WTC11 (cell line): ENCODE results near the gene SIGMAR1.

Experiments used
- CBFB ChIP-seq: sonication (generic); formaldehyde crosslinking; IDR thresholded peaks from 2 replicates; pipeline ENCODE4 v1.8.1; 2022; ENCODE audit warnings: mild to moderate bottlenecking, low read depth, missing genetic modification reagents
- ELF4 ChIP-seq: sonication (generic); formaldehyde crosslinking; IDR thresholded peaks from 2 replicates; pipeline ENCODE4 v1.8.1; 2022; ENCODE audit warnings: low read depth, mild to moderate bottlenecking, moderate library complexity, missing genetic modification reagents
- NR1H2 ChIP-seq: sonication (generic); formaldehyde crosslinking; IDR thresholded peaks from 2 replicates; pipeline ENCODE4 v1.9.0; 2021; ENCODE audit warnings: mild to moderate bottlenecking, moderate library complexity, missing genetic modification reagents
- NR2C2 ChIP-seq: sonication (generic); formaldehyde crosslinking; IDR thresholded peaks from 2 replicates; pipeline ENCODE4 v1.8.0; 2022; ENCODE audit warnings: mild to moderate bottlenecking, missing genetic modification reagents
- NR3C1 ChIP-seq: sonication (generic); formaldehyde crosslinking; conservative IDR thresholded peaks from 2 replicates; pipeline ENCODE4 v1.8.1; 2023; ENCODE audit warnings: low read depth, mild to moderate bottlenecking, missing genetic modification reagents
- RELA ChIP-seq: sonication (generic); formaldehyde crosslinking; IDR thresholded peaks from 2 replicates; pipeline ENCODE4 v1.8.1; 2022; ENCODE audit warnings: missing genetic modification reagents, mild to moderate bottlenecking, borderline replicate concordance
- ZNF121 ChIP-seq: sonication (generic); formaldehyde crosslinking; IDR thresholded peaks from 2 replicates; pipeline ENCODE4 v1.8.0; 2023; ENCODE audit warnings: missing genetic modification reagents
- TF ChIP-seq, protein P1 (sequence below): fragments of 250-450 bp; sonication (Bioruptor Pico); conservative IDR thresholded peaks from 2 replicates; pipeline ENCODE4 v1.9.0; 2021; ENCODE audit warnings: mild to moderate bottlenecking
- TF ChIP-seq, protein P2 (sequence below): sonication (generic); formaldehyde crosslinking; IDR thresholded peaks from 2 replicates; pipeline ENCODE4 v1.8.1; 2023; ENCODE audit warnings: mild to moderate bottlenecking, missing genetic modification reagents, moderate library complexity
- TF ChIP-seq, protein P3 (sequence below): fragments of 200-600 bp; IDR thresholded peaks from 2 replicates; pipeline ENCODE4 v1.8.0; 2022; ENCODE audit warnings: antibody characterized with exemption
- TF ChIP-seq, protein P4 (sequence below): sonication (generic); formaldehyde crosslinking; IDR thresholded peaks from 2 replicates; pipeline ENCODE4 v1.8.1; 2022; ENCODE audit warnings: mild to moderate bottlenecking, missing genetic modification reagents, moderate library complexity, borderline replicate concordance
- TF ChIP-seq, protein P5 (sequence below): sonication (generic); formaldehyde crosslinking; IDR thresholded peaks from 2 replicates; pipeline ENCODE4 v1.8.1; 2023; ENCODE audit warnings: mild to moderate bottlenecking, missing genetic modification reagents, moderate library complexity
- TF ChIP-seq, protein P6 (sequence below): sonication (generic); formaldehyde crosslinking; conservative IDR thresholded peaks from 2 replicates; pipeline ENCODE4 v1.8.1; 2022; ENCODE audit warnings: mild to moderate bottlenecking, missing genetic modification reagents

DNA sequence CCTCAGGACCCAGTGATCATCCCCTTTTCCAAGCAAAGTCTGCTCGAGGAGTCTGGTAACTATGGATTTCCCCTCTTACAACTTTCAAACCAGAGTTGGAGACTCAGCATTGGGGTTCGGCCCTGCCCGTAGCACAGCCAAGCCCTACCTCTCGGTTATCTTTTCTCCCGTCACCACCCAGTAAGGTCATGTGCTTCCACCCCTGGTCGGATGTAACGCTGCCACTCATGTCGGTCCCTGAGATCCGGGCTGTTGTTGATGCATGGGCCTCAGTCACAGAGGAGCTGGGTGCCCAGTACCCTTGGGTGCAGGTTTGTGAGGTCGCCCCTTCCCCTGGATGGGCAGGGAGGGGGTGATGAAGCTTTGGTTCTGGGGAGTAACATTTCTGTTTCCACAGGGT is 10.1 kb upstream of the SIGMAR1 start:
- TF ChIP-seq, protein P1, sequence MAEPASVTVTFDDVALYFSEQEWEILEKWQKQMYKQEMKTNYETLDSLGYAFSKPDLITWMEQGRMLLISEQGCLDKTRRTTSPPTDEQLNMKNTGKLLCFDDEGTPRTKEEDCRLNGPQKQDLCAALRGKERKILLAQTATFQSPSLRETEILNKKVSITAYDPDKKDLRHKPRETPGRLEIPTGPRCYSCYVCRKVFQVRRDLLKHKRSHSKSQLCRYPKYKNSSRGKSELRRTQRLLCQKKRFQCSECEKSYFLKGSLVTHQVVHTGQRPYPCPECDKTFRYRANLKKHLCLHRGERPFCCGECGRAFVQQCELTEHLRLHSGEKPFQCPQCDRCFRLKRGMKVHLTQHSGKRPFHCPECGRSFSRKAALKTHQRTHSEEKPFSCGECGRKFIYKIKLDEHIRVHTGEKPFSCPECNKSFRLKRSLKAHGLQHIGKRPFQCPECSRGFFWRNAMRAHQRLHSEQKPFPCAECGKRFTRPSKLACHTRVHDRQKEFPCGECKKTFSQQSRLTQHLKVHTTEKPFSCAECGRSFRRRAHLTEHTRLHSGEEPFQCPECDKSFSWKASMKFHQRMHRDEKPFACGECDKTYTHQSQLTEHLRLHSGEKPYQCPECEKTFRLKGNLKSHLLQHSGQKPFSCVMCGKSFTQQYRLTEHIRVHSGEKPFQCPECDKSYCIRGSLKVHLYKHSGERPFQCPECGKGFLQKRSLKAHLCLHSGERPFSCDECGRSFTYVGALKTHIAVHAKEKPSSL (CRISPR knock-in tag) = no peak
- TF ChIP-seq, protein P2, sequence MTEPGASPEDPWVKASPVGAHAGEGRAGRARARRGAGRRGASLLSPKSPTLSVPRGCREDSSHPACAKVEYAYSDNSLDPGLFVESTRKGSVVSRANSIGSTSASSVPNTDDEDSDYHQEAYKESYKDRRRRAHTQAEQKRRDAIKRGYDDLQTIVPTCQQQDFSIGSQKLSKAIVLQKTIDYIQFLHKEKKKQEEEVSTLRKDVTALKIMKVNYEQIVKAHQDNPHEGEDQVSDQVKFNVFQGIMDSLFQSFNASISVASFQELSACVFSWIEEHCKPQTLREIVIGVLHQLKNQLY (CRISPR knock-in tag) = no peak
- TF ChIP-seq, protein P3, sequence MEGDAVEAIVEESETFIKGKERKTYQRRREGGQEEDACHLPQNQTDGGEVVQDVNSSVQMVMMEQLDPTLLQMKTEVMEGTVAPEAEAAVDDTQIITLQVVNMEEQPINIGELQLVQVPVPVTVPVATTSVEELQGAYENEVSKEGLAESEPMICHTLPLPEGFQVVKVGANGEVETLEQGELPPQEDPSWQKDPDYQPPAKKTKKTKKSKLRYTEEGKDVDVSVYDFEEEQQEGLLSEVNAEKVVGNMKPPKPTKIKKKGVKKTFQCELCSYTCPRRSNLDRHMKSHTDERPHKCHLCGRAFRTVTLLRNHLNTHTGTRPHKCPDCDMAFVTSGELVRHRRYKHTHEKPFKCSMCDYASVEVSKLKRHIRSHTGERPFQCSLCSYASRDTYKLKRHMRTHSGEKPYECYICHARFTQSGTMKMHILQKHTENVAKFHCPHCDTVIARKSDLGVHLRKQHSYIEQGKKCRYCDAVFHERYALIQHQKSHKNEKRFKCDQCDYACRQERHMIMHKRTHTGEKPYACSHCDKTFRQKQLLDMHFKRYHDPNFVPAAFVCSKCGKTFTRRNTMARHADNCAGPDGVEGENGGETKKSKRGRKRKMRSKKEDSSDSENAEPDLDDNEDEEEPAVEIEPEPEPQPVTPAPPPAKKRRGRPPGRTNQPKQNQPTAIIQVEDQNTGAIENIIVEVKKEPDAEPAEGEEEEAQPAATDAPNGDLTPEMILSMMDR = no peak
- TF ChIP-seq NR1H2 (CRISPR knock-in tag) (no peak), NR2C2 (CRISPR knock-in tag) (no peak), CBFB (CRISPR knock-in tag) (no peak), RELA (CRISPR knock-in tag) (no peak), ELF4 (no peak), NR3C1 (CRISPR knock-in tag) (no peak), ZNF121 (CRISPR knock-in tag) (no peak)
- TF ChIP-seq, protein P4, sequence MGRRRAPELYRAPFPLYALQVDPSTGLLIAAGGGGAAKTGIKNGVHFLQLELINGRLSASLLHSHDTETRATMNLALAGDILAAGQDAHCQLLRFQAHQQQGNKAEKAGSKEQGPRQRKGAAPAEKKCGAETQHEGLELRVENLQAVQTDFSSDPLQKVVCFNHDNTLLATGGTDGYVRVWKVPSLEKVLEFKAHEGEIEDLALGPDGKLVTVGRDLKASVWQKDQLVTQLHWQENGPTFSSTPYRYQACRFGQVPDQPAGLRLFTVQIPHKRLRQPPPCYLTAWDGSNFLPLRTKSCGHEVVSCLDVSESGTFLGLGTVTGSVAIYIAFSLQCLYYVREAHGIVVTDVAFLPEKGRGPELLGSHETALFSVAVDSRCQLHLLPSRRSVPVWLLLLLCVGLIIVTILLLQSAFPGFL (CRISPR knock-in tag) = no peak
- TF ChIP-seq, protein P5, sequence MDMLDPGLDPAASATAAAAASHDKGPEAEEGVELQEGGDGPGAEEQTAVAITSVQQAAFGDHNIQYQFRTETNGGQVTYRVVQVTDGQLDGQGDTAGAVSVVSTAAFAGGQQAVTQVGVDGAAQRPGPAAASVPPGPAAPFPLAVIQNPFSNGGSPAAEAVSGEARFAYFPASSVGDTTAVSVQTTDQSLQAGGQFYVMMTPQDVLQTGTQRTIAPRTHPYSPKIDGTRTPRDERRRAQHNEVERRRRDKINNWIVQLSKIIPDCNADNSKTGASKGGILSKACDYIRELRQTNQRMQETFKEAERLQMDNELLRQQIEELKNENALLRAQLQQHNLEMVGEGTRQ (CRISPR knock-in tag) = no peak
- TF ChIP-seq, protein P6, sequence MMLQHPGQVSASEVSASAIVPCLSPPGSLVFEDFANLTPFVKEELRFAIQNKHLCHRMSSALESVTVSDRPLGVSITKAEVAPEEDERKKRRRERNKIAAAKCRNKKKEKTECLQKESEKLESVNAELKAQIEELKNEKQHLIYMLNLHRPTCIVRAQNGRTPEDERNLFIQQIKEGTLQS (CRISPR knock-in tag) = no peak
